ENCODE results near the gene TET2. TPM values are rescaled to one million over a fixed set of nuclear protein-coding genes. Genes with fewer than 3 reads are reported as not detected.

Gene TET2
- total RNA-seq, 1 donor from 2014 or later, result 51.2 TPM

GRCh38 chr4:105122350-105122749 is 24.3 kb upstream of the TET2 start:
- no peak for ATAC-seq (ENCODE audit: low read depth)
- TF ChIP-seq CTCF (IDR thresholded peaks at IDR 0.05), result no peak
- H3K36me3 Mint-ChIP-seq (ENCODE audit: low read depth), result no peaks in the 10 kb centered on the region
- ChIA-PET CTCF (interaction anchor here (0.9 to 1.8 kb wide), 2 partner anchors 18 to 354 kb away, joined by 3 to 6 read pairs; no protein-coding TSS in a partner anchor), POLR2A (no interaction called here)
- DNase-seq, result no peak
- H3K4me3 Mint-ChIP-seq, result no peak overlapping the region
- H3K9me3 Mint-ChIP-seq, result no peaks in the 10 kb centered on the region
- no peak overlapping the region for H3K27ac Mint-ChIP-seq
- no peaks in the 10 kb centered on the region for H3K27me3 Mint-ChIP-seq
- H3K4me1 Mint-ChIP-seq, result no peaks in the 10 kb centered on the region
- intact Hi-C loops (cut with micrococcal nuclease), result loop anchor here (5.0 kb wide), 1 partner anchor 430 kb away; no protein-coding TSS in a partner anchor

- TF ChIP-seq CTCF (IDR thresholded peaks at IDR 0.05), result no peak
- ChIA-PET POLR2A (no interaction called here), CTCF (no interaction called here)
- Mint-ChIP-seq H3K27ac (no peak overlapping the region), H3K4me3 (no peak overlapping the region), H3K4me1 (no peaks in the 10 kb centered on the region), H3K9me3 (no peaks in the 10 kb centered on the region), H3K27me3 (no peaks in the 10 kb centered on the region), H3K36me3 (ENCODE audit: low read depth) (no peaks in the 10 kb centered on the region)
- no peak for DNase-seq
- intact Hi-C loops (cut with micrococcal nuclease), result no loop called here
- ATAC-seq (ENCODE audit: low read depth), result no peak
Observed at GRCh38 chr4:105126311-105127169, 20.1 kb upstream of the TET2 start.

- Mint-ChIP-seq H3K9me3 (no peaks in the 10 kb centered on the region), H3K4me1 (no peaks in the 10 kb centered on the region), H3K36me3 (ENCODE audit: low read depth) (no peaks in the 10 kb centered on the region), H3K4me3 (no peak overlapping the region), H3K27ac (no peak overlapping the region), H3K27me3 (no peaks in the 10 kb centered on the region)
- intact Hi-C loops (cut with micrococcal nuclease), result no loop called here
- POLR2A ChIA-PET, result no interaction called here
- CTCF ChIA-PET, result no interaction called here
- no peak for DNase-seq
- TF ChIP-seq CTCF (IDR thresholded peaks at IDR 0.05), result no peak
- no peak for ATAC-seq (ENCODE audit: low read depth)
Observed at GRCh38 chr4:105127170-105127445, 19.6 kb upstream of the TET2 start.

- H3K4me3 Mint-ChIP-seq, result no peak overlapping the region
- H3K27me3 Mint-ChIP-seq, result no peaks in the 10 kb centered on the region
- H3K36me3 Mint-ChIP-seq (ENCODE audit: low read depth), result no peaks in the 10 kb centered on the region
- no peaks in the 10 kb centered on the region for H3K4me1 Mint-ChIP-seq
- ATAC-seq (ENCODE audit: low read depth) (no peak), DNase-seq (no peak)
- CTCF ChIA-PET, result no interaction called here
- TF ChIP-seq CTCF (IDR thresholded peaks at IDR 0.05), result no peak
- no peaks in the 10 kb centered on the region for H3K9me3 Mint-ChIP-seq
- POLR2A ChIA-PET, result no interaction called here
- intact Hi-C loops (cut with micrococcal nuclease), result no loop called here
- no peak overlapping the region for H3K27ac Mint-ChIP-seq
Observed at GRCh38 chr4:105128208-105128607, 18.5 kb upstream of the TET2 start.

GRCh38 chr4:105129286-105130040 is 17.2 kb upstream of the TET2 start:
- no peaks in the 10 kb centered on the region for H3K27me3 Mint-ChIP-seq
- no peaks in the 10 kb centered on the region for H3K9me3 Mint-ChIP-seq
- no peak for DNase-seq
- H3K27ac Mint-ChIP-seq, result no peak overlapping the region
- H3K4me3 Mint-ChIP-seq, result no peak overlapping the region
- no peaks in the 10 kb centered on the region for H3K36me3 Mint-ChIP-seq (ENCODE audit: low read depth)
- no peaks in the 10 kb centered on the region for H3K4me1 Mint-ChIP-seq
- ATAC-seq (ENCODE audit: low read depth), result no peak
- intact Hi-C loops (cut with micrococcal nuclease), result no loop called here
- ChIA-PET POLR2A (no interaction called here), CTCF (no interaction called here)
- no peak for TF ChIP-seq CTCF (IDR thresholded peaks at IDR 0.05)

Measured in activated B cell treated with CpG ODN at 0.5 μM for 24 hours (primary cell).